Neural progenitor cell (in vitro differentiated cells): ENCODE results near the gene FAM98B. TPM values are rescaled to one million over a fixed set of nuclear protein-coding genes. Genes with fewer than 3 reads are reported as not detected.

Experiments used
- DNase-seq: peaks from one replicate; pipeline ENCODE4 v3.0.0-alpha.2; 2016; ENCODE audit warnings: low spot score
- H2AFZ ChIP-seq: fragments of 200-600 bp; sonication (generic); replicated peaks from 2 replicates; pipeline ENCODE4 v1.6.1; 2016; ENCODE audit warnings: antibody characterized with exemption
- H3F3A ChIP-seq: fragments of 200-600 bp; sonication (generic); 2 replicates; pipeline ENCODE4 v1.6.1; 2016; ENCODE audit warnings: antibody characterized with exemption, low read depth
- H3K27ac ChIP-seq: fragments of 200-600 bp; sonication (generic); 2 replicates; pipeline ENCODE4 v1.5.1; 2016; ENCODE audit warnings: mild to moderate bottlenecking
- H3K27me3 ChIP-seq: fragments of 200-600 bp; sonication (generic); 2 replicates; pipeline ENCODE4 v1.6.1; 2016; ENCODE audit warnings: mild to moderate bottlenecking, moderate library complexity
- H3K36me3 ChIP-seq: fragments of 200-600 bp; sonication (generic); 2 replicates; pipeline ENCODE4 v1.5.1; 2016
- H3K4me1 ChIP-seq: fragments of 200-600 bp; sonication (generic); 2 replicates; pipeline ENCODE4 v1.6.1; 2016; ENCODE audit warnings: mixed run types
- H3K4me2 ChIP-seq: fragments of 200-600 bp; sonication (generic); 2 replicates; pipeline ENCODE4 v1.6.1; 2016
- H3K4me3 ChIP-seq: fragments of 200-600 bp; sonication (generic); 2 replicates; pipeline ENCODE4 v1.5.1; 2016
- H3K79me2 ChIP-seq: fragments of 200-600 bp; sonication (generic); 2 replicates; pipeline ENCODE4 v1.6.1; 2016; ENCODE audit warnings: low read depth
- H3K9ac ChIP-seq: fragments of 200-600 bp; sonication (generic); 2 replicates; pipeline ENCODE4 v1.6.1; 2016
- H3K9me3 ChIP-seq: fragments of 200-600 bp; sonication (generic); 2 replicates; pipeline ENCODE4 v1.5.1; 2016; ENCODE audit warnings: low read depth
- H4K20me1 ChIP-seq: fragments of 200-600 bp; sonication (generic); 2 replicates; pipeline ENCODE4 v1.6.1; 2016; ENCODE audit warnings: low read depth
- H3K27ac Mint-ChIP-seq: 3 replicates; pipeline ENCODE4 v1.8.0; 2021; ENCODE audit warnings: mixed read lengths
- H3K27me3 Mint-ChIP-seq: 2 replicates; pipeline ENCODE4 v1.8.0; 2022; ENCODE audit warnings: low read depth, mild to moderate bottlenecking, inconsistent platforms, moderate library complexity, mixed read lengths; ENCODE audit not compliant: insufficient read depth
- H3K36me3 Mint-ChIP-seq: 3 replicates; pipeline ENCODE4 v1.8.0; 2021; ENCODE audit warnings: mixed read lengths
- H3K4me1 Mint-ChIP-seq: 3 replicates; pipeline ENCODE4 v1.8.0; 2021; ENCODE audit warnings: mixed read lengths
- H3K4me3 Mint-ChIP-seq: 3 replicates; pipeline ENCODE4 v1.8.0; 2021; ENCODE audit warnings: mild to moderate bottlenecking, moderate library complexity, mixed read lengths
- H3K9me3 Mint-ChIP-seq: 3 replicates; pipeline ENCODE4 v1.8.0; 2020; ENCODE audit warnings: mixed read lengths
- CTCF ChIP-seq: fragments of 200-600 bp; sonication (generic); IDR thresholded peaks from 2 replicates; pipeline ENCODE4 v1.5.1; 2017; ENCODE audit warnings: antibody characterized with exemption, mild to moderate bottlenecking
- EZH2 ChIP-seq: fragments of 200-600 bp; sonication (generic); IDR thresholded peaks from 2 replicates; pipeline ENCODE4 v1.6.1; 2017; ENCODE audit warnings: antibody characterized with exemption, mild to moderate bottlenecking, moderate library complexity
- EZH2phosphoT487 ChIP-seq: fragments of 200-600 bp; sonication (generic); IDR thresholded peaks from 2 replicates; pipeline ENCODE4 v1.6.1; 2017; ENCODE audit warnings: antibody characterized with exemption
- total RNA-seq: library from RNA; depleted of rRNA; stranded (reverse); fragments of >200 nt; gene quantifications from 2 replicates; pipeline ENCODE4 v1.2.3, GENCODE V29; 2015; ENCODE audit warnings: low replicate concordance

Gene FAM98B
- total RNA-seq: 16.3 and 31.4 TPM in 2 replicates

GRCh38 chr15:38453971-38454695, at the start of gene FAM98B:
Gene FAM98B (plus strand): TSS chr15:38454127. CDS start chr15:38454162, 35 bp downstream.
- peaks cover 1% of the 10 kb centered on the region for H3K36me3 Mint-ChIP-seq

GRCh38 chr15:38406436-38406835, 47.5 kb upstream of the FAM98B start:
- no peak for DNase-seq
- H3K36me3 ChIP-seq: no peaks in the 10 kb centered on the region
- no peaks in the 10 kb centered on the region for H3K4me1 ChIP-seq
- H3K9me3 Mint-ChIP-seq: peaks cover 8% of the 10 kb centered on the region
- no peak for TF ChIP-seq CTCF
- H3K4me2 ChIP-seq: no peak overlapping the region
- peak overlapping the region; percentile 19 for H2AFZ ChIP-seq
- H3K4me1 Mint-ChIP-seq: no peaks in the 10 kb centered on the region
- no peak overlapping the region for H3K27ac ChIP-seq
- H3K79me2 ChIP-seq: no peaks in the 10 kb centered on the region
- H3K27ac Mint-ChIP-seq: no peak overlapping the region
- no peaks in the 10 kb centered on the region for H3K9me3 ChIP-seq
- H3K9ac ChIP-seq: no peak overlapping the region
- H3K27me3 ChIP-seq: no peaks in the 10 kb centered on the region
- H3K4me3 Mint-ChIP-seq: no peak overlapping the region
- H3F3A ChIP-seq: no peaks in the 10 kb centered on the region
- H3K4me3 ChIP-seq: no peak overlapping the region
- H4K20me1 ChIP-seq: no peaks in the 10 kb centered on the region
- no peaks in the 10 kb centered on the region for H3K27me3 Mint-ChIP-seq
- H3K36me3 Mint-ChIP-seq: no peaks in the 10 kb centered on the region

More at GRCh38 chr15:38453971-38454695, at the start of gene FAM98B:
- Mint-ChIP-seq H3K4me3 (peak within 1 kb of the TSS; percentile 99), H3K27me3 (peaks cover 2% of the 10 kb centered on the region), H3K27ac (peak within 1 kb of the TSS; percentile 98), H3K4me1 (peaks cover 6% of the 10 kb centered on the region), H3K9me3 (no peaks in the 10 kb centered on the region)
- Histone ChIP-seq H3K27me3 (peaks cover 20% of the 10 kb centered on the region), H3K4me2 (peak within 1 kb of the TSS; percentile 96), H3K79me2 (peaks cover 48% of the 10 kb centered on the region), H3K36me3 (no peaks in the 10 kb centered on the region), H3K27ac (peak within 1 kb of the TSS; percentile 94), H3F3A (peaks cover 8% of the 10 kb centered on the region), H2AFZ (peak within 1 kb of the TSS; percentile 98), H3K9me3 (no peaks in the 10 kb centered on the region), H3K9ac (peak within 1 kb of the TSS; percentile 80), H3K4me1 (peaks cover 8% of the 10 kb centered on the region), H3K4me3 (peak within 1 kb of the TSS; percentile 79), H4K20me1 (peaks cover 22% of the 10 kb centered on the region)
- peak; percentile 86 for DNase-seq
- TF ChIP-seq CTCF (peak; percentile 10), EZH2phosphoT487 (peak; percentile 51), EZH2 (peak; percentile 56)

- no peak for TF ChIP-seq EZH2phosphoT487
- TF ChIP-seq CTCF: no peak
- TF ChIP-seq EZH2: no peak
- Mint-ChIP-seq H3K36me3 (no peaks in the 10 kb centered on the region), H3K4me1 (peaks cover 3% of the 10 kb centered on the region), H3K27me3 (no peaks in the 10 kb centered on the region), H3K27ac (no peak overlapping the region), H3K4me3 (no peak overlapping the region), H3K9me3 (peaks cover 2% of the 10 kb centered on the region)
- Histone ChIP-seq H3K4me3 (no peak overlapping the region), H3K79me2 (no peaks in the 10 kb centered on the region), H4K20me1 (no peaks in the 10 kb centered on the region), H3K4me1 (no peaks in the 10 kb centered on the region), H3K36me3 (no peaks in the 10 kb centered on the region), H3K9me3 (no peaks in the 10 kb centered on the region), H3K27me3 (no peaks in the 10 kb centered on the region), H3K4me2 (no peak overlapping the region), H3F3A (no peaks in the 10 kb centered on the region), H3K9ac (no peak overlapping the region), H3K27ac (no peak overlapping the region), H2AFZ (no peak overlapping the region)
- no peak for DNase-seq
Observed at GRCh38 chr15:38408576-38408975, 45.4 kb upstream of the FAM98B start.
